A549 treated with CpdA at 1 μM for 4 hours (cell line): ENCODE results near the gene KIF15. TPM values are rescaled to one million over a fixed set of nuclear protein-coding genes. Genes with fewer than 3 reads are reported as not detected.

Experiments
- total RNA-seq: library from RNA; stranded (reverse); fragments of 200-300 nt; extraction: Qiagen RNA extraction; gene quantifications from 5 replicates; pipeline ENCODE4 v1.2.3, GENCODE V29; 2022; ENCODE audit warnings: low read depth

Gene KIF15, protein sequence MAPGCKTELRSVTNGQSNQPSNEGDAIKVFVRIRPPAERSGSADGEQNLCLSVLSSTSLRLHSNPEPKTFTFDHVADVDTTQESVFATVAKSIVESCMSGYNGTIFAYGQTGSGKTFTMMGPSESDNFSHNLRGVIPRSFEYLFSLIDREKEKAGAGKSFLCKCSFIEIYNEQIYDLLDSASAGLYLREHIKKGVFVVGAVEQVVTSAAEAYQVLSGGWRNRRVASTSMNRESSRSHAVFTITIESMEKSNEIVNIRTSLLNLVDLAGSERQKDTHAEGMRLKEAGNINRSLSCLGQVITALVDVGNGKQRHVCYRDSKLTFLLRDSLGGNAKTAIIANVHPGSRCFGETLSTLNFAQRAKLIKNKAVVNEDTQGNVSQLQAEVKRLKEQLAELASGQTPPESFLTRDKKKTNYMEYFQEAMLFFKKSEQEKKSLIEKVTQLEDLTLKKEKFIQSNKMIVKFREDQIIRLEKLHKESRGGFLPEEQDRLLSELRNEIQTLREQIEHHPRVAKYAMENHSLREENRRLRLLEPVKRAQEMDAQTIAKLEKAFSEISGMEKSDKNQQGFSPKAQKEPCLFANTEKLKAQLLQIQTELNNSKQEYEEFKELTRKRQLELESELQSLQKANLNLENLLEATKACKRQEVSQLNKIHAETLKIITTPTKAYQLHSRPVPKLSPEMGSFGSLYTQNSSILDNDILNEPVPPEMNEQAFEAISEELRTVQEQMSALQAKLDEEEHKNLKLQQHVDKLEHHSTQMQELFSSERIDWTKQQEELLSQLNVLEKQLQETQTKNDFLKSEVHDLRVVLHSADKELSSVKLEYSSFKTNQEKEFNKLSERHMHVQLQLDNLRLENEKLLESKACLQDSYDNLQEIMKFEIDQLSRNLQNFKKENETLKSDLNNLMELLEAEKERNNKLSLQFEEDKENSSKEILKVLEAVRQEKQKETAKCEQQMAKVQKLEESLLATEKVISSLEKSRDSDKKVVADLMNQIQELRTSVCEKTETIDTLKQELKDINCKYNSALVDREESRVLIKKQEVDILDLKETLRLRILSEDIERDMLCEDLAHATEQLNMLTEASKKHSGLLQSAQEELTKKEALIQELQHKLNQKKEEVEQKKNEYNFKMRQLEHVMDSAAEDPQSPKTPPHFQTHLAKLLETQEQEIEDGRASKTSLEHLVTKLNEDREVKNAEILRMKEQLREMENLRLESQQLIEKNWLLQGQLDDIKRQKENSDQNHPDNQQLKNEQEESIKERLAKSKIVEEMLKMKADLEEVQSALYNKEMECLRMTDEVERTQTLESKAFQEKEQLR (N-terminal part only)
- total RNA-seq: 6.9 to 14.1 TPM (median 9.9 TPM) in 5 replicates

DNA sequence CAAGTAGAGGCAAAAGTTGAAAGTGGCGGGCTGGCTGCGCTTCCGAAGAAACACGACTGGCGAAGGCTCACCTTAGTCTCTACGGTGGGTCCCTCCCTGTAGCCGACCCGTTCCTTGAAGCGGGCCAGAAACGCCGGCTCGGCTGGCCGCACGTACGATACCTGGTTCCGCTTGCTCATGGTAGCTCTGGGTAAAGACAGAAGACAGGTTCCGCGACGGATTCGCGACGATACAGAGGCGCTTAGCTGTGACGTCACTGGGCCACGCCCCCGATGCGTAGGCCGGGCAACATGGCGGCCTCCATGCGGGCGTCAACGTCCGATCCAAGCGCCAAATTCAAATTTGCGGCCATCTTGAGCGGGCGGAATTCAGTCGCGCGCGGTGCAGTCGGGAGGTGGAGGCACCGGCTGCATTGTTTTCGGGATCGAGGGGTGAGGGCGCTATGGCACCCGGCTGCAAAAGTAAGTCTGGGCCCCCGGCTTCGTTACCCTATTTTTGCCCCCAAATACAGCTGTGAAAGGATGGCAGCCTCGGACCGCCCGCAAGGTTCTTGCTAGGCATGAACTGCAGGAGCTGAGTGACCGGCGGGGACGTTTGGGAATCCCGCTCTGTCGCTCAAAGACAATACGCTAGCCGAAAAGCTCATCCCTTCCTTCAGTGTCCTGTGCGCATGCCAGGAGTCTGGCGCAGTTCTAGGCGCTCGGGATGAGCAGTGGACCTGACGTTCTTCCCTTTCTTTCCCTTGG is at the start of gene KIF15, which contains the start of gene KIAA1143:
KIF15 (plus strand) TSS at position 371 of the 746 bp plus-strand sequence; CDS start at position 443, 72 bp downstream.
KIAA1143 (minus strand) TSS at position 196 of the 746 bp plus-strand sequence; CDS start at position 179, 17 bp downstream.

DNA sequence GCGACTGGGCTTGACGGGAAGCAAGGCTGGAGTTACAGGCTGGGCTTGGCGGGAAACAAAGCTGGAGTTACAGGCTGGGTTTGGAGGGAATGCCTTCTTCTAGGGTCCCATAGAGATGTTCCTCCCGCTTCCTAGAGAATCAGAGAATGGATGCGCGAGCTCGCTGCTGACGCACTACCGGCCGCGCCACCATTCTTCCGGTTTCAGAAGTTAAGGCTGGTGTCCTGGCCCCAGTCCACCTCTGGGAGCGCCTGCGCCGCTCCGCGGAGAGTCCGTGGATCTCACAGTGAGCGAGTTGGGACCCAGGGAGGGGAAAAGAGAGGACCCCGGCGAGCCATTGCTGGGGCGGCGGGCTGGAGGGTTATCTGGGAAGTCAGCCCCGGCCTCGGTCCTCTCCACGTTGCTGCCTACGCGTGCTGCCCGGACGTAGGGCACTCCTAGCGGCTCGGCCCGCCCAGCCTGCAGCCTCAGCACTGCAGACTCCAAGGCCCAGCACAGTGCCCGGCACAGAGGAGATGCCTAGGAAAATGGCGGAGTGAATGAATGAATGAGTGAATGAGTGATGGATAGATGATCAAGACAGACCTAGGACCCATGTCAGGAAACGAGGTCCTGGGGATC is 49.0 kb upstream of the KIF15 start, which contains the start of gene ZNF502:
ZNF502 (plus strand) TSS at position 206 of the 621 bp plus-strand sequence. CDS start 7,602 bp downstream, outside the sequence.

DNA sequence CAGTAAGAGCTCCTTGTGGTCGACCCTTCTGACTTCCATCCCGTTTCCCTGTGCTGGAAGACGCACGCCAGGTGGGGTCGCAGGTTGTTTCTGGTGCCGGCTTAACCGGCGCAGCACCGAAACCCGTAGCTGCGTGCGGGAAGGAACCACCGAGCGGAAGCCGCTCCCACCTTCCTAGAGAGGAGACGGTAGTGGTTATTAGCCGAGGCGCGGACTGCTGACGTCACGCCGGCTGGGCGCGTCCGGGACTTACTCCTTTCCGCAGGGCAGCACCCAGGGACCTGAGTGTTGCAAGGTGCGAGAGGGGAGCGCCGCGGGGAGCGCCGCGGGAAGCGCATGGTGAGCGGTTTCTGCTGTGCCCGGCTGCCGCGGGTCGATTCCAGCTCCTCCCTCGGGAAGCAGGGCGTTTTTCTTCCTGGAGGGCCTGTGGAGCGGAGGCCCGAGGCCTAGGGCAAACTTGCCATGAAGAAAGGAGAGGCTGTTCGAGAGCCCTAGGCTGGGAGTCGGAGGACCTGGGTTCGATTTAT is 32.1 kb upstream of the KIF15 start, which contains the start of gene ZNF501:
ZNF501 (plus strand) TSS at position 252 of the 527 bp plus-strand sequence. CDS start 4,787 bp downstream, outside the sequence.

DNA sequence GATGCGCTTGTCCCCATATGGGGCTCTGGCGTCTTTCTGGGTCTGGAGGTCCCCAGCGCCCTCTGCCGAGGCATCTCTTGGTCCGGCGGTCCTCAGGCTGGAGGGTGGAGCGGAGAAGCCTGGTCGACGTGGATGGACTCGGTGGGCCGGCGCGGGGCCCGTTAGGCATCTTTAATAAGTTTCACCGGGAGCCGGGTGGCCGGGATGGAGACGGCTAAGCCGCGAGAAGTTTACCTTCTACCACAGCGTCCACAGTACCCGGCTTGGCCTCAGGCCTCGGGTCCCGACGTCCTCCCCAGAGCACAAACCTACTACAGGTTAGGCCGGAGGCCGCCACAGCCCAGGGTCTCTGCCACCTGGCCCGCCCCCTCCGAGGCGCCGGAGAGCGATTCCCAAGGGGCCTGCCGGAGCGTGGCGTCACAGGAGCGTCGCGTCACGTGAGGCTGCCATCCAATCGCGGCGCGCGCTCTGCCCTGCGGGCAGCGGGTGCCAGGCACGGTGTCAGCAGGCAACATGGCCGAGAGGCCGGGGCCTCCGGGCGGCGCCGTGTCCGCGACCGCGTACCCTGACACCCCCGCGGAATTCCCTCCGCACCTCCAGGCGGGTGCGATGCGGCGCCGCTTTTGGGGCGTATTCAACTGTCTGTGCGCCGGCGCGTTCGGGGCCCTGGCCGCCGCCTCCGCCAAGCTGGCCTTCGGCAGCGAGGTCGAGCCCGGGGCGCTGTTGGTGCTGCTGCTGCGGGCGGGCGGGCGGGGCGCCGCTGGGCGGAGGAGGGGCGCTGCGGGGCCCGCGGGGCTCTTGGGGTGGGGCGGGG is 100.0 kb downstream of the KIF15 start, which contains the start of gene TMEM42:
TMEM42 (plus strand) TSS at position 501 of the 814 bp plus-strand sequence; CDS start at position 514, 13 bp downstream.

DNA sequence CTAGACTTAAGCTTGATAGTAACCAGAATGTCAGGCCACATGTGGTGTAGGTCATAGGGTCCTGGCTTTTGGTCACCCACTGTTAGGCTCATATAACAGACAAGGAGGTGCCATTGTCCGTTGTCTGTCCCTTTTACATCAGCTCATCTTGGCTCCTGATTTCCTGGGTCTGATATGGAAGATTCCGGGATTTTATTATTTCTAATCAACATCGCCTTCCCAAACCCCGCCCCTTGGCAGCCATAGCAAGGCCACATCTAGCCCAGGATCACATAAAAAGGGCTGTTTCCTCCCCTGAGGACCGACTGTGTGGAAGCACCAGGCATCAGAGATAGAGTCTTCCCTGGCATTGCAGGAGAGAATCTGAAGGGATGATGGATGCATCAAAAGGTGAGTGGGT is 112.7 kb downstream of the KIF15 start, which contains the start of gene TGM4:
TGM4 (plus strand) TSS at position 301 of the 400 bp plus-strand sequence; CDS start at position 372, 71 bp downstream.

Other genes starting within 250 kb of the KIF15 start
- gene ZKSCAN7, start 206.6 kb upstream of the KIF15 start, total RNA-seq: not detected in 5 replicates
- gene ZNF660, start 176.8 kb upstream of the KIF15 start, total RNA-seq: not detected in 5 replicates
- gene ZNF197, start 136.8 kb upstream of the KIF15 start, total RNA-seq: 1.0 to 2.4 TPM (median 1.7 TPM) in 5 replicates
- gene ZNF35, start 113.1 kb upstream of the KIF15 start, total RNA-seq: 4.1 to 7.7 TPM (median 5.1 TPM) in 5 replicates
- 1.2 to 2.1 TPM (median 1.5 TPM) in 5 replicates for gene ZNF502, start 49.1 kb upstream of the KIF15 start, total RNA-seq
- not detected in 5 replicates for gene ZNF501, start 32.2 kb upstream of the KIF15 start, total RNA-seq
- 10.8 to 17.7 TPM (median 16.5 TPM) in 5 replicates for gene KIAA1143, start 175 bp upstream of the KIF15 start, total RNA-seq
- gene TMEM42, start 100.1 kb downstream of the KIF15 start, total RNA-seq: 5.7 to 10.6 TPM (median 9.8 TPM) in 5 replicates
- 0.02 to 0.08 TPM (median 0.06 TPM) in 4 of 5 replicates, not detected in the other for gene TGM4, start 112.8 kb downstream of the KIF15 start, total RNA-seq
- 34.3 to 39.2 TPM (median 37.4 TPM) in 5 replicates for gene ZDHHC3, start 214.4 kb downstream of the KIF15 start, total RNA-seq
- gene EXOSC7, start 214.4 kb downstream of the KIF15 start, total RNA-seq: 45.5 to 51.5 TPM (median 47.1 TPM) in 5 replicates